ENCODE data around the gene NIN.

- TF ChIP-seq CTCF (IDR thresholded peaks at IDR 0.05 in 4 of 5, conservative IDR thresholded peaks at IDR 0.05 in 1 of 5) (no peak), POLR2A (IDR thresholded peaks at IDR 0.05) (no peak)
Observed at GRCh38 chr14:50856660-50857059, 25.7 kb upstream of the NIN start.
